Ecto neural progenitor cell (in vitro differentiated cells): ENCODE results near the gene RNF13.
"Not testable (repeated sequence)": the region's sequence is repeated elsewhere in the genome, so short reads cannot be mapped to it uniquely, and the experiment has no call there.

Experiments
- DNase-seq: peaks from one replicate; pipeline ENCODE4 v3.0.0-alpha.2; 2018; ENCODE audit warnings: low spot score

Gene RNF13

DNA sequence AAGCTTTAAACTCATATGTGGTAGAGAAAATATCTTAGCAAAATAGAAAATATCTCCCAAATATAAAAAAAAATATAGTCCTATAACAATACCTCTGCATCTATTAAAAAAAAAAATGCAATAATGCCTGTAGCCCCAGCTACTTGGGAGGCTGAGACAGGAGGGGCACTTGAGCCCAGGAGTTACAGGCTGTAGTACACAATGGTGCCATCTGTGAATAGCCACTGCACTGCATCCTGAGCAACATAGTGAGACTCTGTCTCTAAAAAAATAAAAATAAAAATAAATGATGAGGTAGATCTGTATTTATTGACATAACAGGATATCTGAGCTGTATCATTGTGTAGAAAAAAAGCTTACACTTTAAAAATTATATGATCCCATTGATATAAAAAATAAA, 87.3 kb downstream of the RNF13 start:
- no peak for DNase-seq

GRCh38 chr3:149901770-149902169, 88.8 kb downstream of the RNF13 start:
- no peak for DNase-seq

GRCh38 chr3:149902498-149903139, 89.6 kb downstream of the RNF13 start:
- DNase-seq: no peak

GRCh38 chr3:149906036-149906435, 93.0 kb downstream of the RNF13 start:
- no peak for DNase-seq

GRCh38 chr3:149908424-149908957, 95.5 kb downstream of the RNF13 start:
- DNase-seq: no peak

DNA sequence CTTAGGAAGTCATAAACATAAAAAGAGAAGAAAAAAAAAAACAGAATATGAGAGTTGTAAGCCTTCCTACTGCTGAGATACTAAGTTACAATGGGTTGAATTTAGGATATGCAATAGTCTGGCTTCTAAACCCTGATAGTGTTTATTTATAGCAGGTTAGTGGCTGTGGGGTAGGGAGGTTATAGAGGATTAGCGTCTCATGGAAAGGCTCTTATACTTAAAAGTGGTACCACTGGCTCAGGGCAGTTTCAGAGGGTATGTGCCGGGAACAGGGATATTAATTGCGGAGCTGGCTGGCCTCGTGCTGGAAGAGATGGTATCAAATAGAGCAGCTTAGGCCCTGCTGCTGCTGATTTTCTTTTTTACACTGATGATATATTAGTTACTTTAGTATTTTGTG, 96.9 kb downstream of the RNF13 start:
- no peak for DNase-seq

DNA sequence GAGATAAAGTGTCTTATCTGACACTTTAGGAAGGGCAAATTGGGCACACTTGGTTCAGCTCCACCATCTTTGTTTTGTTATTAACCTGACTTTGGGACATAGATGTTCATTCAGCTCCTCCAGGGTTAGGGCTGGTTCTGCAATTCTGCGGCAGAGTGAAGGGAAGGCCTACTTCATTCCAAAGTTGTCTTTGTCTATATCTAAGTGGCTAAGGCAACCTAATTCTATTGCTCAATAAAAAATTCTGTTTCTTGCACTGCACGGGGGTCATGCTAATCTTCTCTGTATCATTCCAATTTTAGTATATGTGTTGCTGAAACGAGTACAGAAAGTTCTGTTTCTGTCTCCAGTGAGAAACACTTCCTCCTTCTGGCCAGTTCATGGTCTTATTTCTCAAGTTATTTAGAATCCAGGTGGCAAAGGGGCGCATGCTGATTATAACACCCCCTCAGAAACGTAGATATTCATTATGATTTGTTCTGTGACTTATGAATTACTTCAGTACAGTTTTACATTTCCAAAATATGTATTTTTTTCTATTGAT, 104.2 kb downstream of the RNF13 start:
- DNase-seq: no peak

GRCh38 chr3:149919509-149919908, 106.5 kb downstream of the RNF13 start:
- DNase-seq: no peak

DNA sequence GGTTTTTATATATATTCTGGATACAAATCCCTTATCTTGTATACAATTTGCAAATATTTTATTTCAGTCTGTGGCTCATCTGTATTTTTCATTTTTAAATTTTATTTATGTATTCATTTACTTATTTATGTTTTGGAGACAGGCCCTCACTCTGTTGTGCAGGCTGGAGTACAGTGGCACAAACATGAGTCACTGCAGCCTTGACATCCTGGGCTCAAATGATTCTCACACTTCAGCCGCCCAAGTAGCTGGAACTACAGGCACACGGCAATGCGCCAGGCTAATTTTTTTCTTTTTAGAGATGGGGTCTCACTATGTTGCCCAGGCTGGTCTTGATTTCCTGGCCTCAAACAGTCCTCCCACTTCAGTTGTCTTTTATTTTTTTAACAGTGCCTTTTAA, 107.1 kb downstream of the RNF13 start:
- no peak for DNase-seq

DNA sequence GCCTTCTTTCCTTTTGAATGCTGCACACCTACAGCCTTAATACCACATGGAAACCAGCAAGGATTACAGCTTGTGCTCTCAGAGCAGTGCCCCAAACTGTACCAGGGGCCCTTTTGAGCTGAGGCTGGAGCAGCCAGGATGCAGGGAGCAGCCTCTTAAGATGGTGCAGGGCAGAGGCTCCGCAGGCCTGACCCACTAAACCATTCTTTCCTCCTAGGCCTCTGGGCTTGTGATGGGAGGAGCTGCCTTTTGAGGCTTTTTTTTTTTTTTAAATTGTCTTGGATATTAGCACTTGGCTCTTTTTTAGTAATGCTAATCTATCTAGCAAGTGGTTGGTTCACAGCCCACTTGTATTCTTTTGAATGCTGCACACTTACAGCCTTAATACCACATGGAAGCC, 120.0 kb downstream of the RNF13 start:
- no peak for DNase-seq

- DNase-seq: no peak
Measured at GRCh38 chr3:149933858-149934257, 120.8 kb downstream of the RNF13 start.

GRCh38 chr3:149934524-149934923, 121.5 kb downstream of the RNF13 start:
- DNase-seq: no peak

DNA sequence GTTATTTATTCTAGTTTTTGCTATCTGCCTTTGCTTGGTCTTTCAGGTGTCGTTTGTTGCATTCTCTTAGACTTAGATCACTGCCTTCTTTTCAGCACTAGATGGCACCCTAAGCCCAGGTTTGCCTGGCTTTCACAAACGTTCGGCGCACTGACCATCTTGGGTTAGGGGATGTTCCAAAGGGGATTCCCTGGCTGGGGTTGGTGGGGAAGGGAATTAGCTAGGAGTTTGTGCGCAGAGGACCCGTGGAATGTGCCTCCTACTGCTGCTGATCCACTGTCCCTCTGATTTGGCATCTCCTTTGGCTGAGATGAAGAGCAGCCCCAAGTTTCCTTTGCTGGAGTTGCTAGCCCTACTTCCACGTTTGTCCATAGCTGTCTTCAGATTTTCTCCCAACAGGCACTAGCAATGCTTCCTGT, 123.8 kb downstream of the RNF13 start:
- peak; percentile 71 for DNase-seq

DNA sequence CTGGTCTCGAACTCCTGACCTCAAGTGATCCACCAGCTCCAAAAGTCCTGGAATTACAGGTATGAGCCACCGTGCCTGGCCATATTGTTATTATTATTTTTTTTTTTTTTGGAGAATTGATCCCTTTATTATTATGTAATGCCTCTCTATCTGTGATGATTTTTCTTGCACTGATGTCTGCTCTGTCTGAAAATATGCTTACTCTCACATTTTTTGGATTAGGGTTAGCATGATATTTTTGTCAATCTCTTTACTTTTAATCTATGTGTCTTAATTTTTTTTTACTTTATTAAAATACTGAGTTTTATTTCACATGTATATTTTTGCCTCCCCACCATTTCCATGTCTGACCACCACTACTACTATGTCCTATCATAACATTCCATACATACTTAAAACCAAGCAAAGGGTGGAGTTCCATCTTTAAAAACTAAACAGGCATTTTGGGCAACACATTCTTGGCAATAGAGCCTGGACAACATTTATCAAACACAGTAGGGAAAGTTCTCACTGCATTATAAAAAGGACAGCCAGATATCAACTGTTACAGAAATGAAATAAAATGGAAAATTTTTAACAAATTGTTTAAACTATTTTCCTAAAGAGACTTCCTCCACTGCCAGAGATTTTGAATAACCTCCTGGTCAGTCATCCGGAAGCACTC, 125.5 kb downstream of the RNF13 start:
- DNase-seq: not testable (repeated sequence)

GRCh38 chr3:149941186-149941585, 128.2 kb downstream of the RNF13 start:
- DNase-seq: no peak

DNA sequence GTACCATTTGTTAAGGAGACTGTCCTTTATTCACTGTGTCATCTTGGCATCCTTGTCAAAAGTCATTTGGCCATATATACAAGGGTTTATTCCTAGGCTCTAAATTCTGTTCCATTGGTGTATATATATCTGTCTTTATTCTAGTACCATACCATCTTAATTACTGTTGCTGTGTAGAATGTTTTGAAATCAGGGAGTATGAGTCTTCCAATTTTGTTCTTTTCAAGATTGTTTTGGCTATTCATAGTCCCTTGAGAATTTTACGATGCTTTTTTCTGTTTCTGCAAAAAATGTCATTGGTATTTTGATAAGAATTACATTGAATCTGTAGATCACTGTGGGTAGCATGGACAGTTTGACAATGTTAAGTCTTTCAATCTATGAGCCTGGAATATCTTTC, 128.9 kb downstream of the RNF13 start:
- no peak for DNase-seq

GRCh38 chr3:149942409-149942808, 129.4 kb downstream of the RNF13 start:
- no peak for DNase-seq

- not testable (repeated sequence) for DNase-seq
Measured at GRCh38 chr3:149943966-149944365, 131.0 kb downstream of the RNF13 start.

DNA sequence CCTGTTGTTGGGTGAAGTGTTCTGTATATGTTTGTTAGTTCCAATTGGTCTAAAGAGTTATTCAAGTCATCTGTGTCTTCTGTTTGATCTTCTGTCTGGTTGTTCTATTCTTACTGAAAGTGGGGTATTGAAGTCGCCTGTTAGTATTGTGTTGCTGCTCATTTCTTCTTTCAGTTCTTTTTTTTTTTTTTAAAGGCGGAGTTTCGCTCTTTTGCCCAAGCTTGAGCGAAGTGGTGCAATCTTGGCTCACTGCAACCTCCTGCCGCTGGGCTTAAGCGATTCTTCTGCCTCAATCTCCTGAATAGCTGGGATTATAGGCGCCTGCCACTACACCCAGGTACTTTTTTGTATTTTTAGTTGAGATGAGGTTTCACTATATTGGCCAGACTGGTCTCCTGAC, 134.2 kb downstream of the RNF13 start:
- DNase-seq: no peak

DNA sequence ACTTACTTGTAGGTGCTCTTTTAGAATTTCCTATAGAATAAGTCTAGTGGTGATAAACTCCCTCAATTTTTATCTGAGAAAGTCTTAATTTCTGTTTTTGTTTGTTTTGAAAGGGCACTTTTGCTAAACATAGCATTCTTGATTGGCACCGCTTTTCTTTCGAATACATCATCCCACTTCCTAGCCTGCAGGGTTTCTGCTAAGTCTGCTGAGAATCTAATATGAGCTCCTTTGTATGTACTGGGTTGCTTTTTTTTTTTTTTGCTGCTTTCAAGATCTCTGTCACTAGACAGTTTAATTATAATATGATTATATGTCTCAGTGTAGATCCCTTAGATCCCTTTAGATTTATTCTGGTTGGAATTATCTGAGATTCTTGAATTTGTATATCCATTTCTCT, 136.2 kb downstream of the RNF13 start:
- no peak for DNase-seq

DNA sequence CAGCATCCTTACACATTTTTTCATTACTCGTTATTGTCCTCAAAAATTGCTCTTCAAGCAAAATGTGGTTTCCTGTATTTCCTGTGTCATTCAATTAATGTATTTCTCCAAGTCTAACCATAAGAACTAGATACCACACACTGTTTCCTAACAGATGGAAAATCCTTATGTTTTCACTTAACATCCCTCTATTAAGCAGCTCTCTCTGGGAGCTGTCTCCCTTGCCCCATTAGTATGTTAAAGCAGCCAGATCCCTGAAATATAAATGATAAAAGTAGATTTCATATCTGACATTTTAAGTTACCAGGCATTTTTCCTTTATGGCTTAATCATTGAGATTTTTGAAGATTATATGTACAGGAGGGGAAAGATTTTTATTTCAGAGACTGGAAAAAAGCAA, 141.8 kb downstream of the RNF13 start:
- DNase-seq: no peak

GRCh38 chr3:149955449-149955848, 142.4 kb downstream of the RNF13 start:
- DNase-seq: no peak

DNA sequence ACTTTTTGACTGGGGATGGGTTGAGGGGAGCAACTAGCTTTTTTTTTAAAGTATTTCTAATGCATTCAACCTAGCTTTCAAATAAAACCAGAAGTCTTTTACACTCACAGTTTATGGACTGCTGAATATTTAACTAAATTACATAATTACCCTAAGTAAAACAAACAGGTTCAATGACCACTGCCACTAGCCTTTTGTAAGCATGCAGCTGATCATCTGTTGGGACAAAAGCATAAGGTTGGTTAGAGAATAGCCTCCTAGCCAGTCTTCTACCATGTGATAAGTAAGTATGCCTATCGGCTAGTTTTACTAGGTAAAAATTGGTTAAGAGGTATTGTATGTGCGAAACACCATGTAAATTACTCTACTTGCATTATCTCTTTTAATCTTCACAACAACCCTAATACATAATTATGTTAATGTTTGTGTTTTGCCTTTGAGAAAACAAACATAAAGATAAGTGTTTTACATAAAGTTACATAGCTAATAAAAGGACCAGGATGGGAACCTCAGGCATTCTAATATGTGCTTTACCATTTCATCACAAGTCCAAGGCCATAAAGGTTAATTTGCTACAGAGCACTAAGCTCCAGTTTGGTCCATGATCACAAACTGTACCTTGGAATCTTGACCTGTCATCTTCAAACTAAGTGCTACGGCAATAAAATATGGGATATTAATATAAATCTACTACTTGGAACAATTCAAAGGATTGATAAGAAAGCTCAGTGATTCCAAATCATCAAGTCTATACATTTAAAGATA, 144.5 kb downstream of the RNF13 start:
- DNase-seq: no peak
